ENCODE data around the gene ARMH1. TPM values are rescaled to one million over a fixed set of nuclear protein-coding genes. Genes with fewer than 3 reads are reported as not detected.
"Not testable (repeated sequence)": the region's sequence is repeated elsewhere in the genome, so short reads cannot be mapped to it uniquely, and the experiment has no call there.

ARMH1 gene
- total RNA-seq, 1 donor from 2014 or later, result 4.7 TPM

GRCh38 chr1:44759077-44759476 is 84.6 kb downstream of the ARMH1 start:
- DNase-seq (ENCODE audit: low read depth), result no peak
- TF ChIP-seq CTCF (IDR thresholded peaks at IDR 0.05; ENCODE audit: insufficient read depth, low read length, poor library complexity, severe bottlenecking), result no peak
- Histone ChIP-seq H3K27me3 (ENCODE audit: control insufficient read depth, insufficient read depth, low read length) (no peaks in the 10 kb centered on the region), H3K36me3 (ENCODE audit: control insufficient read depth, insufficient read depth, low read length) (peaks cover 4% of the 10 kb centered on the region), H3K4me3 (ENCODE audit: low read depth, low read length) (no peak overlapping the region)

- Histone ChIP-seq H3K36me3 (ENCODE audit: control insufficient read depth, insufficient read depth, low read length) (peaks cover 3% of the 10 kb centered on the region), H3K4me3 (ENCODE audit: low read depth, low read length) (no peak overlapping the region), H3K27me3 (ENCODE audit: control insufficient read depth, insufficient read depth, low read length) (no peaks in the 10 kb centered on the region)
- TF ChIP-seq CTCF (IDR thresholded peaks at IDR 0.05; ENCODE audit: insufficient read depth, low read length, poor library complexity, severe bottlenecking), result no peak
- DNase-seq (ENCODE audit: low read depth), result no peak
These were observed 86.4 kb downstream of the ARMH1 start for GRCh38 chr1:44760876-44761275.

- not testable (repeated sequence) for H3K4me3 ChIP-seq (ENCODE audit: low read depth, low read length); H3K27me3 ChIP-seq (ENCODE audit: control insufficient read depth, insufficient read depth, low read length); DNase-seq (ENCODE audit: low read depth); H3K36me3 ChIP-seq (ENCODE audit: control insufficient read depth, insufficient read depth, low read length)
These were observed 91.9 kb downstream of the ARMH1 start for GRCh38 chr1:44766421-44766820.

Other genes starting within 250 kb of the ARMH1 start
- gene TMEM53, start 233 bp upstream of the ARMH1 start, total RNA-seq, result 11.5 and 12.2 TPM in 2 replicates
- gene RNU5D-1, start 56.5 kb downstream of the ARMH1 start, total RNA-seq, result not detected in 2 replicates
- gene KIF2C, start 65.1 kb downstream of the ARMH1 start, total RNA-seq, result 9.5 and 11.8 TPM in 2 replicates
- gene RPS8, start 100.8 kb downstream of the ARMH1 start, total RNA-seq, result 3,692 and 4,100 TPM in 2 replicates
- gene BEST4, start 113.5 kb downstream of the ARMH1 start, total RNA-seq, result 0.25 TPM in 1 of 2 replicates, not detected in the other
- 53.7 and 85.0 TPM in 2 replicates for gene PLK3, start 125.7 kb downstream of the ARMH1 start, total RNA-seq
- 0.25 and 0.41 TPM in 2 replicates for gene DYNLT4, start 132.6 kb downstream of the ARMH1 start, total RNA-seq
- 3.8 and 4.4 TPM in 2 replicates for gene BTBD19, start 133.8 kb downstream of the ARMH1 start, total RNA-seq
- under 0.01 and 0.38 TPM in 2 replicates for gene PTCH2, start 168.5 kb downstream of the ARMH1 start, total RNA-seq